SK-N-SH treated with all-trans-retinoic acid at 6 μM for 48 hours (cell line): ENCODE measurements around the gene STK11IP.

Source experiments
- ARNTL ChIP-seq: fragments of 450-650 bp; formaldehyde crosslinking; IDR thresholded peaks from 2 replicates; pipeline ENCODE4 v1.5.0; 2020; ENCODE audit warnings: low read depth, mild to moderate bottlenecking, moderate library complexity, borderline replicate concordance
- BACH2 ChIP-seq: fragments of 250-450 bp; sonication (Bioruptor Pico); IDR thresholded peaks from 2 replicates; pipeline ENCODE4 v1.9.0; 2021; ENCODE audit warnings: mild to moderate bottlenecking, borderline replicate concordance
- ESRRG ChIP-seq: fragments of 250-450 bp; sonication (Bioruptor Pico); IDR thresholded peaks from 2 replicates; pipeline ENCODE4 v1.6.1; 2021; ENCODE audit warnings: mild to moderate bottlenecking
- OSR1 ChIP-seq: fragments of 250-450 bp; sonication (Bioruptor Pico); IDR thresholded peaks from 2 replicates; pipeline ENCODE4 v1.8.0; 2022; ENCODE audit warnings: moderate library complexity, mild to moderate bottlenecking, inconsistent platforms
- PPARA ChIP-seq: fragments of 250-450 bp; sonication (Bioruptor Pico); IDR thresholded peaks from 2 replicates; pipeline ENCODE4 v1.5.0; 2020; ENCODE audit warnings: mild to moderate bottlenecking, borderline replicate concordance
- RARB ChIP-seq: fragments of 250-450 bp; sonication (Bioruptor Pico); IDR thresholded peaks from 2 replicates; pipeline ENCODE4 v1.8.0; 2021; ENCODE audit warnings: mild to moderate bottlenecking, moderate library complexity
- ZC3H10 ChIP-seq: fragments of 250-450 bp; sonication (Bioruptor Pico); IDR thresholded peaks from 2 replicates; pipeline ENCODE4 v1.5.1; 2021; ENCODE audit warnings: mild to moderate bottlenecking, moderate library complexity
- ZFP3 ChIP-seq: fragments of 250-450 bp; sonication (Bioruptor Pico); IDR thresholded peaks from 2 replicates; pipeline ENCODE4 v1.5.0; 2020; ENCODE audit warnings: mild to moderate bottlenecking, moderate library complexity
- TF ChIP-seq, protein P1 (sequence below): fragments of 250-450 bp; sonication (Bioruptor Pico); IDR thresholded peaks from 2 replicates; pipeline ENCODE4 v1.5.1; 2020; ENCODE audit warnings: low read depth, mild to moderate bottlenecking, moderate library complexity
- TF ChIP-seq, protein P2 (sequence below): fragments of 250-450 bp; sonication (Bioruptor Pico); IDR thresholded peaks from 2 replicates; pipeline ENCODE4 v1.5.1; 2021; ENCODE audit warnings: mild to moderate bottlenecking, moderate library complexity

- no peak for TF ChIP-seq ZFP3 (CRISPR knock-in tag)
- TF ChIP-seq, protein P1, sequence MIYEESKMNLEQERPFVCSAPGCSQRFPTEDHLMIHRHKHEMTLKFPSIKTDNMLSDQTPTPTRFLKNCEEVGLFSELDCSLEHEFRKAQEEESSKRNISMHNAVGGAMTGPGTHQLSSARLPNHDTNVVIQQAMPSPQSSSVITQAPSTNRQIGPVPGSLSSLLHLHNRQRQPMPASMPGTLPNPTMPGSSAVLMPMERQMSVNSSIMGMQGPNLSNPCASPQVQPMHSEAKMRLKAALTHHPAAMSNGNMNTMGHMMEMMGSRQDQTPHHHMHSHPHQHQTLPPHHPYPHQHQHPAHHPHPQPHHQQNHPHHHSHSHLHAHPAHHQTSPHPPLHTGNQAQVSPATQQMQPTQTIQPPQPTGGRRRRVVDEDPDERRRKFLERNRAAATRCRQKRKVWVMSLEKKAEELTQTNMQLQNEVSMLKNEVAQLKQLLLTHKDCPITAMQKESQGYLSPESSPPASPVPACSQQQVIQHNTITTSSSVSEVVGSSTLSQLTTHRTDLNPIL: no peak
- no peak for TF ChIP-seq ZC3H10
- no peak for TF ChIP-seq RARB (CRISPR knock-in tag)
- no peak for TF ChIP-seq ARNTL (CRISPR knock-in tag)
- no peak for TF ChIP-seq PPARA (CRISPR knock-in tag)
- TF ChIP-seq, protein P2, sequence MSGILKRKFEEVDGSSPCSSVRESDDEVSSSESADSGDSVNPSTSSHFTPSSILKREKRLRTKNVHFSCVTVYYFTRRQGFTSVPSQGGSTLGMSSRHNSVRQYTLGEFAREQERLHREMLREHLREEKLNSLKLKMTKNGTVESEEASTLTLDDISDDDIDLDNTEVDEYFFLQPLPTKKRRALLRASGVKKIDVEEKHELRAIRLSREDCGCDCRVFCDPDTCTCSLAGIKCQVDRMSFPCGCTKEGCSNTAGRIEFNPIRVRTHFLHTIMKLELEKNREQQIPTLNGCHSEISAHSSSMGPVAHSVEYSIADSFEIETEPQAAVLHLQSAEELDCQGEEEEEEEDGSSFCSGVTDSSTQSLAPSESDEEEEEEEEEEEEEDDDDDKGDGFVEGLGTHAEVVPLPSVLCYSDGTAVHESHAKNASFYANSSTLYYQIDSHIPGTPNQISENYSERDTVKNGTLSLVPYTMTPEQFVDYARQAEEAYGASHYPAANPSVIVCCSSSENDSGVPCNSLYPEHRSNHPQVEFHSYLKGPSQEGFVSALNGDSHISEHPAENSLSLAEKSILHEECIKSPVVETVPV (CRISPR knock-in tag): no peak
- no peak for TF ChIP-seq OSR1 (CRISPR knock-in tag)
- no peak for TF ChIP-seq BACH2 (CRISPR knock-in tag)
- no peak for TF ChIP-seq ESRRG (CRISPR knock-in tag)
Measured at GRCh38 chr2:219611866-219612576, 14.4 kb downstream of the STK11IP start.
